NCI-H187 treated with DMSO at 0.1 percent for 48 hours (cell line): ENCODE results near the gene PRMT3.
"Not testable (repeated sequence)": the region's sequence is repeated elsewhere in the genome, so short reads cannot be mapped to it uniquely, and the experiment has no call there.

Experiments
- DNase-seq: peaks from one replicate; lab custom pipeline; 2025; lab: John Stamatoyannopoulos, UW

The PRMT3 gene

DNA sequence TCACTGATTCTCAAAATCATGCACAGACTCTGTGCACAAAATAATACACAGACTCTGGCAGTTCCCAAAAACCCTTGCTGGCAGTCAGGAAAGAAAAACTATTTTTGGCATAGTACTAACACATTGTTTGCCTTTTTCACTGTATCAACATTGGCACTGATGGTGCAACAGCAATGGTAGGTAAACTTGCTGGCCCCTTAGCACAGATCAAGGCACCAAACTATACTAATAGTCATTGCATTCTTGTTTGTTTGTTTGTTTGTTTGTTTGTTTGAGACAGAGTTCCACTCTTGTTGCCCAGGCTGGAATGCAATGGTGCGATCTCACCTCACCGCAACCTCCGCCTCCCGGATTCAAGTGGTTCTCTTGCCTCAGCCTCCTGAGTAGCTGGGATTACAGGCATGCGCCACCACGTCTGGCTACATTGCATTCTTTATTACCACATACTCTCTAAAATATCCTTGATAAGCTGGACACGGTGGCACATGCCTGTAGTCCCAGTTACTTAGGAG is 130.9 kb downstream of the PRMT3 start:
- DNase-seq: no peak

- no peak for DNase-seq
These were observed 135.0 kb downstream of the PRMT3 start for GRCh38 chr11:20522536-20522935.

DNA sequence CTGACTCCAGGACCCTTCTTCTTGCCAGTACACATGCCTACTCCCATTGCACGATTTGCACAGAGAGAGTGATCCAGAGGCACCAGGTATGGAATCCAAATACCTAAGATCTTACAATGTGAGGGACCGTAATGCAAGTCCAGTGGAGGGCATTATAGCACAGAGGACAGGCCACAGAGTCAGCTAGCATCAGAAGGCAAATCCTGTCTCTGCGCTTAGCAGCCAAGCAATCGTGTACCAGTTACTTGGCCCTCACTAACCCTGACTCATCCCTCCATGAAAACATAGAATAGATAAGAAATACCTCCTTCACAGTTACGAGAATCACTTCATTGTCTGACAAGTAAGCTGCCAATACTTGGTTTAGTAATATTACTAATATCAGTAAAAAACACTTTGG is 142.2 kb downstream of the PRMT3 start:
- DNase-seq: no peak

DNA sequence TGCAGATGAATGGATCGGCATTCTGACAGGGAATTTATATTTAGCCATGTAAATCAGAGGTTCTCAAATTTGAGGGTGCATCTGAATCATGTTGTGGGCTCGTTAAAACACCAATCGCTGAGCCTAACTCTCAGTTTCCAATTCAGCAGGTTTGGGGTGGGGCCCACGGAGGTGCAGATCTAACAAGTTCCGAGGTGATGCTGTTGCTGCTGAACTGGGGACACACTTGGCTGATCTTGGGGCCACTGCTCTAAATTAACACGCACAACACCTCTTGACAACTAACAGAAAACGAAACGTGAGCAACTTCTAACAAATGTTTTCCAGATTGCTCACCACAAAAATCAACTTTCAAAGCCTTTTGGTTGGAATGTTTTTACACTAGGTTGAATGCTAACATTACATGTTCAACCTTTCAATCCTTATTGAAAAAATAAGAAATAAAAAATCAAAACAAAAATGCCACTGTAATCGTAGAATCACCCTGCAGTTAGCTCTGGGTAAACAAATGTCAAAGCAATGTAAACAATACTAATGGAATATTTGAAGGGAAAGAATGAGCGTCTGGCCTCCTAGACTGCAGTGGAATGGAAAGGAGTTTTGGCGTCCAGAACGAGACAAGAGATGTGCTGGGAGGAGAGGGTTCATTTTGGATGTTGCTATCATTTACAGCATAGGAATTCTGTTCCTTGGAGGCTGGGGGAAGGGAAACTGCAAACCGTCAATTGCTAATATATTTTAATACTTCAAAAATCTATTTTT is 143.6 kb downstream of the PRMT3 start:
- DNase-seq: no peak

DNA sequence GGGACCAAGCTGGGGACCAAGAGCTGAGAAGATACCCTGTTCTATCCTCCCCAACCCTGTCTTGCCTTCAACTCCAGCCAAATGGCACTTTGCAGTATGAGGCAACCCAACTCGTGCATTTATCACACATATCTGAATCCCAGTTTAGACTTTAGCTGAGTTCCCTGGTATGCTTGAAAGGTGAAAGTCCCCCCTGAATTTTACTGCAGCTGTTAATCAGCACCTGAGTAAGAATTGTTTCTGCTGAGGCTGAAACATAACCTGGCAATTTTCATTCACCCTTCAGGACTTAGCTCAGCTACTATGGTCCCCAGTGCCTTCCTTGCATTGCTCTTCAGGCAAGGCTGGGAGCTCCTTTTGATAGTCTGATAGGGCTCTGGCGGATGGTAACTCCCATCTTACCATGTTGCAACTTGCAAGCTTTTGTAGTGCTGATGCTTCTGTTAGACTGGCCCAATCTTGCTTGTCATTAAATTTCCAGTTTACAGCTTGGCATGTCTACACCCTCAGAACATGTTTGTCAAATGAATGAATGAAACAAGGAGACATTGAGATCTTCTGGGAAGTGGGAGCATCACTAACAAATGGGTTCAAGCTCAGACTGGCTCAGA is 147.9 kb downstream of the PRMT3 start:
- DNase-seq: no peak

GRCh38 chr11:20536365-20536764 is 148.8 kb downstream of the PRMT3 start:
- no peak for DNase-seq

- DNase-seq: no peak
These were observed 149.3 kb downstream of the PRMT3 start for GRCh38 chr11:20536784-20537183.

- DNase-seq: no peak
These were observed 154.0 kb downstream of the PRMT3 start for GRCh38 chr11:20541503-20541902.

DNA sequence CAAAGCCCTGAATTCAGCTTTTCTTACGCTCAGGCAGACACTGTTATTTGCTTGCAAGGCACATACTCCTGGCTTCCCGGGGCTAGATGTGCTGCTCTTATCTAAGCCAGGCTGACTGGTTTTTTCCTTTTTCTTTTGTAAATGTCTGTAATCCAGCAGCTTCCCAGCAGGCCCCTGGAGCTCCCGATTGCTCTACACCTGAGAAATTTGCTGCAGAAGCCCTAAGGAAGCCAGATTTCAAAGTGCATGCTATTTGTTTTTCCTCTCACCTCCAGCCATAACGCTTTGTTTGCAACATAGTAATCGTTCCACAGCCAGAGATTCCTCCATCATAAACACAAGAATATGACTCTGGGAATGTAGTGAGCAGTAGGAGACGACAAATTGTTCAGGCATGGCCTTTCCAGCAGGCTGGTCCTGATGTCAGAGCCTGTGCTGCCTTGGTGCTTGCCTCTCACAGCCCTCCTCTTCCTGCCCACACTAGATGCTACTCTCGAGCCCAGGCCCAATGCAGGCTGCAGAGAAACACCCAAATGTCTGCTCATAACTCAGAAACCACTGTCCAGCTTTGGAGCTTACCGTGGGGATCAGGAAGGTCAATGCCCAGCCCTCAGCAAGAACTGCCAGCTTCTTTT is 157.2 kb downstream of the PRMT3 start:
- DNase-seq: no peak

GRCh38 chr11:20547411-20547810 is 159.9 kb downstream of the PRMT3 start:
- no peak for DNase-seq

- no peak for DNase-seq
These were observed 163.6 kb downstream of the PRMT3 start for GRCh38 chr11:20551096-20551495.

DNA sequence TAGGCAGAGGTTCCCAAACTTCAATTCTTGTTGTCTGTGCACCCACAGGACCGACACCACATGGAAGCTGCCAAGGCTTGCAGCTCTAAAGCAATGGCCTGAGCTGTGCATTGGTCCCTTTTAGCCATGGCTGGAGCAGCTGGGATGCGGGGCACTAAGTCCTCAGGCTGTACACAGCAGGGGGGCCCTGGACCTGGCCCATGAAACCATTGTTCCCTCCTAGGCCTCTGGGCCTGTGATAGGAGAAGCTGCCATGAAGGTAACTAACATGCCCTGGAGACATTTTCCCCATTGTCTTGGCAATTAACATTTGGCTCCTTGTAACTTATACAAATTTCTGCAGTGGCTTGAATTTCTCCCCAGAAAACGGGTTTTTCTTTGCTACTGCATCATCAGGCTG is 168.3 kb downstream of the PRMT3 start:
- no peak for DNase-seq

- DNase-seq: not testable (repeated sequence)
These were observed 168.9 kb downstream of the PRMT3 start for GRCh38 chr11:20556396-20556795.

DNA sequence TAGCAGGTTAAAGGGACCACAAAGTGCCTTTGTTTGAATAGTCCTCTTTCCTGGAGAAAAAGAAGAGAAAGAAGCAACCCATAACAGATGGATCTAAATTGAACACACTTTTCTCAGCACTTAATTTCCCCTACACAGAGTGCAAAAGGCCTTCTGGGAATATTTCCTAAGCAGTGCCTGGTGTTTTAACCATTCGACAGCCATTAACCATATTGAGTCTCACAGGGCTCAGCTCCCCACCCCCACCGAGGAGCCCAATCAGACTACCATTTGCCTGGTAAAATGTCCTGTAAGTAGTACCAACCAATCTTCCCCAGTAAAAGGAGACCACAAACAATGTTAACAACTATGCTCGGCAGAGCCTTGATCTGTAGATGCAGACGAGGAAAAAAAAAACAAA is 171.2 kb downstream of the PRMT3 start:
- DNase-seq: no peak
